ENCODE data around the gene ST3GAL2. TPM values are rescaled to one million over a fixed set of nuclear protein-coding genes. Genes with fewer than 3 reads are reported as not detected.

Gene ST3GAL2
- total and polyA plus RNA-seq, 10 of the 15 experiments (the other 5 are each of a cell fraction or from before 2014, with no cell fraction given): 0.95 to 61.7 (median 25.9) TPM

DNA sequence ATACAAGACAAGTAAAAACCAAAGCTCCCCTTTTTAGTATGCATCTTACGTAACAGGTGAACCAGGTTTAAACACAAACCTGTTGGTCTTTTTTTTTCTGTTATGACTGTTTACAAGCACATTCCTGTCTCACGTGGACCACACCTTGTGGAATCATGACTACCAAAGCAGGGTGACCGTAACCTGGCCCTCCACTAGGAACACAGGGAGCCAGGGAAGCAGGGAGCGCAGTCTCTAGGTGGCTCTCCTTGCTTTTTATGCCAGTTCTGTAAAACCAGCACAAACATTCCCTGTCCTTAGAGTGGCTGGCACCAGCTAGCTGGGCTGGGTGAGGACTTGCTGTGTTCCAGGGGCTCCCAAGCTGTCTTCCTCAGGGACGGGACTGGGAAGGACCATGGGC, 48.1 kb downstream of the ST3GAL2 start:
- no peak for DNase-seq (ENCODE audit: low read depth, low spot score)
- no peak overlapping the region for H3K27ac ChIP-seq (ENCODE audit: control insufficient read depth, insufficient read depth)
- no peak overlapping the region for H3K9ac ChIP-seq (ENCODE audit: control insufficient read depth, insufficient read depth, low read length)
- intact Hi-C loops (cut with micrococcal nuclease; ENCODE audit: unreplicated experiment) (no loop called here), in situ Hi-C loops (cut with MboI) (no loop called here)
- no peak for FAIRE-seq
- H3K4me1 ChIP-seq (ENCODE audit: control insufficient read depth, insufficient read depth, low read length): no peaks in the 10 kb centered on the region; the same call in 1 of the 2 replicates
- H3K79me2 ChIP-seq (ENCODE audit: control insufficient read depth, insufficient read depth, low read length): peaks cover 2% of the 10 kb centered on the region
- POLR2A ChIA-PET: interaction anchor here (0.6 kb wide), 1 partner anchor 101 kb away, joined by 4 read pairs; no protein-coding TSS in a partner anchor
- no TSS peak for BruUV-seq (replicated peaks)
- RAD21 ChIA-PET (ENCODE audit: unreplicated experiment): interaction anchor here (1.4 kb wide), 1 partner anchor 10 kb away, joined by 3 read pairs; no protein-coding TSS in a partner anchor
- no peaks in the 10 kb centered on the region for H3K9me3 ChIP-seq (replicated peaks; ENCODE audit: control insufficient read depth, insufficient read depth, low read length)
- no peak overlapping the region for H3K4me2 ChIP-seq (ENCODE audit: control insufficient read depth, insufficient read depth)
- SMC1A ChIA-PET (ENCODE audit: uncharacterized antibody, unreplicated experiment): no interaction called here
- CTCF ChIA-PET: interaction anchor here (0.7 kb wide), 1 partner anchor 65 kb away, joined by 3 read pairs; no protein-coding TSS in a partner anchor
- no peak overlapping the region for H2AFZ ChIP-seq (ENCODE audit: control insufficient read depth, low read depth, low read length)
- H3K4me3 ChIP-seq: no peak overlapping the region
- H4K20me1 ChIP-seq (ENCODE audit: control insufficient read depth, insufficient read depth): no peaks in the 10 kb centered on the region
- TF ChIP-seq CREB1 (IDR thresholded peaks at IDR 0.05; ENCODE audit: low read depth) (0 out of 2 replicates have a peak, but pooled peaks have one; percentile 8), BRCA1 (IDR thresholded peaks at IDR 0.05; ENCODE audit: low read depth, low read length) (no peak)
- peaks cover 39 to 40% of the 10 kb centered on the region in 2 experiments for H3K36me3 ChIP-seq (ENCODE audit: control insufficient read depth in 2 of 2, insufficient read depth in 2 of 2, low read length in 1 of 2)
- no peak for ATAC-seq
- no peaks in the 10 kb centered on the region for H3K27me3 ChIP-seq (replicated peaks in 1 of 2; ENCODE audit: control insufficient read depth in 2 of 2, insufficient read depth in 2 of 2, low read length in 1 of 2)
- 76% methylated on average over 5 of the region's 5 CpGs for WGBS (ENCODE audit: insufficient coverage, insufficient replicate concordance, low lambda C conversion rate, missing lambda C conversion rate)

DNA sequence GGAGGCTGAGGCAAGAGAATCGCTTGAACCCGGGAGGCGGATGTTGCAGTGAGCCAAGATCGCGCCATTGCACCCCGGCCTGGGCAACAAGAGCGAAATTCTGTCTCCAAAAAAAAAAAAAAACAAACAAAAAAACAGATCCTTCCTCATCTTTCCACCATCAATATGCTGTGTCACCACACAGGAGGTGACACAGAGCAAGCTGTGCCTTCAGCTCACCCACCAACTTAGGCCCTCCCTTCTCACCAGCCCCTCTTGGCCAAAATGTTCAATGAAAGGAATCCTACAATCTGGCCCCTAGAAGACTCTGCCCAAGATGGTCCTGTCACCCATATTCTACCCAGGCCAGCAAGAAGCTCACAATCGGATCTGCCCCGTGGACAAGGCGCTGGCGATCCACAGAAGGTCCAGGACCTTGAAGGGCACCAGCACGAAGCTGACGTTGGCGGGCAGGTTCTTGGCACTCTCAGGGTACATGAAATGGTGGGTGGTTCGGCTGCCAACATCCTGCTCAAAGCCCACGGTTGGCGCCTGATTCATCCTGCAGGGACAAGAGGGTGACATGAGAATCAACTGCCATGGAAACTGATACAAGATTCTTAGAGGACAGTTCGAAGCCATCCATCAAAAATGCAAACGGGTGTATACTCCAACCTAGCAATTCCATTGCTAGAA, 50.8 kb downstream of the ST3GAL2 start:
- no peak for DNase-seq (ENCODE audit: low read depth, low spot score)
- Histone ChIP-seq H3K27me3 (replicated peaks in 1 of 2; ENCODE audit: control insufficient read depth in 2 of 2, insufficient read depth in 2 of 2, low read length in 1 of 2) (no peaks in the 10 kb centered on the region), H3K27ac (ENCODE audit: control insufficient read depth, insufficient read depth) (no peak overlapping the region), H3K4me1 (ENCODE audit: control insufficient read depth, insufficient read depth, low read length) (no peaks in the 10 kb centered on the region), H4K20me1 (ENCODE audit: control insufficient read depth, insufficient read depth) (no peaks in the 10 kb centered on the region), H3K9ac (ENCODE audit: control insufficient read depth, insufficient read depth, low read length) (no peak overlapping the region), H2AFZ (ENCODE audit: control insufficient read depth, low read depth, low read length) (no peak overlapping the region), H3K36me3 (ENCODE audit: control insufficient read depth in 2 of 2, insufficient read depth in 2 of 2, low read length in 1 of 2) (peaks cover 19 to 23% of the 10 kb centered on the region in 2 experiments; a peak in 3 of 4 replicates), H3K4me3 (no peak overlapping the region), H3K9me3 (replicated peaks; ENCODE audit: control insufficient read depth, insufficient read depth, low read length) (no peaks in the 10 kb centered on the region), H3K79me2 (ENCODE audit: control insufficient read depth, insufficient read depth, low read length) (no peaks in the 10 kb centered on the region), H3K4me2 (ENCODE audit: control insufficient read depth, insufficient read depth) (no peak overlapping the region)
- BruUV-seq (replicated peaks): no TSS peak
- in situ Hi-C loops (cut with MboI) (loop anchor here (5.0 kb wide), 1 partner anchor 79 kb away; no protein-coding TSS in a partner anchor), intact Hi-C loops (cut with micrococcal nuclease; ENCODE audit: unreplicated experiment) (no loop called here)
- ChIA-PET RAD21 (ENCODE audit: unreplicated experiment) (no interaction called here), CTCF (no interaction called here), SMC1A (ENCODE audit: uncharacterized antibody, unreplicated experiment) (interaction anchor here (0.7 to 0.9 kb wide), 2 partner anchors 9 to 32 kb away, joined by 3 read pairs; no protein-coding TSS in a partner anchor), POLR2A (interaction anchor here (0.6 to 1.6 kb wide), 5 partner anchors 8 to 98 kb away, joined by 3 to 6 read pairs (median 5); no protein-coding TSS in a partner anchor)
- no peak for ATAC-seq
- 98% methylated on average over 18 of the region's 19 CpGs for WGBS (ENCODE audit: insufficient coverage, insufficient replicate concordance, low lambda C conversion rate, missing lambda C conversion rate)
- TF ChIP-seq NBN (IDR thresholded peaks at IDR 0.05) (no peak), DPF2 (IDR thresholded peaks at IDR 0.05) (no peak), STAT1 (conservative IDR thresholded peaks at IDR 0.05) (no peak), POLR2A (IDR thresholded peaks at IDR 0.05; ENCODE audit: low read depth, low read length) (no peak)
- TF ChIP-seq, protein P1, sequence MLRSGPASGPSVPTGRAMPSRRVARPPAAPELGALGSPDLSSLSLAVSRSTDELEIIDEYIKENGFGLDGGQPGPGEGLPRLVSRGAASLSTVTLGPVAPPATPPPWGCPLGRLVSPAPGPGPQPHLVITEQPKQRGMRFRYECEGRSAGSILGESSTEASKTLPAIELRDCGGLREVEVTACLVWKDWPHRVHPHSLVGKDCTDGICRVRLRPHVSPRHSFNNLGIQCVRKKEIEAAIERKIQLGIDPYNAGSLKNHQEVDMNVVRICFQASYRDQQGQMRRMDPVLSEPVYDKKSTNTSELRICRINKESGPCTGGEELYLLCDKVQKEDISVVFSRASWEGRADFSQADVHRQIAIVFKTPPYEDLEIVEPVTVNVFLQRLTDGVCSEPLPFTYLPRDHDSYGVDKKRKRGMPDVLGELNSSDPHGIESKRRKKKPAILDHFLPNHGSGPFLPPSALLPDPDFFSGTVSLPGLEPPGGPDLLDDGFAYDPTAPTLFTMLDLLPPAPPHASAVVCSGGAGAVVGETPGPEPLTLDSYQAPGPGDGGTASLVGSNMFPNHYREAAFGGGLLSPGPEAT (IDR thresholded peaks at IDR 0.05; ENCODE audit: low read depth): no peak
- TF ChIP-seq, protein P2, sequence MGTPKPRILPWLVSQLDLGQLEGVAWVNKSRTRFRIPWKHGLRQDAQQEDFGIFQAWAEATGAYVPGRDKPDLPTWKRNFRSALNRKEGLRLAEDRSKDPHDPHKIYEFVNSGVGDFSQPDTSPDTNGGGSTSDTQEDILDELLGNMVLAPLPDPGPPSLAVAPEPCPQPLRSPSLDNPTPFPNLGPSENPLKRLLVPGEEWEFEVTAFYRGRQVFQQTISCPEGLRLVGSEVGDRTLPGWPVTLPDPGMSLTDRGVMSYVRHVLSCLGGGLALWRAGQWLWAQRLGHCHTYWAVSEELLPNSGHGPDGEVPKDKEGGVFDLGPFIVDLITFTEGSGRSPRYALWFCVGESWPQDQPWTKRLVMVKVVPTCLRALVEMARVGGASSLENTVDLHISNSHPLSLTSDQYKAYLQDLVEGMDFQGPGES (IDR thresholded peaks at IDR 0.05): no peak
- no peak for FAIRE-seq

Data from GM12878 (cell line).